ENCODE data around the gene DLAT. TPM values are rescaled to one million over a fixed set of nuclear protein-coding genes. Genes with fewer than 3 reads are reported as not detected.

The DLAT gene
- 21.9 and 30.6 TPM in 2 replicates for total RNA-seq

GRCh38 chr11:112024773-112025678 is at the start of gene DLAT:
TSS of gene DLAT (plus strand) at chr11:112025408. CDS start at chr11:112025473, 65 bp downstream.

GRCh38 chr11:112073941-112074811 is 49.0 kb downstream of the DLAT start, which contains the start of the genes NKAPD1 and PIH1D2:
TSS of gene NKAPD1 (plus strand) at chr11:112074299. CDS start at chr11:112075575, 1,276 bp downstream.
TSS of gene PIH1D2 (minus strand) at chr11:112074017. CDS start at chr11:112073174, 843 bp downstream.

GRCh38 chr11:112086422-112087191 is 61.4 kb downstream of the DLAT start, which contains the start of the genes SDHD and TIMM8B:
TSS of gene SDHD (plus strand) at chr11:112086873. CDS start at chr11:112086908, 35 bp downstream.
TSS of gene TIMM8B (minus strand) at chr11:112086756. CDS start at chr11:112086723, 33 bp downstream.

Other genes starting within 250 kb of the DLAT start
- 14.2 and 24.9 TPM in 2 replicates for gene ALG9, start 153.8 kb upstream of the DLAT start, total RNA-seq
- gene FDXACB1, start 146.2 kb upstream of the DLAT start, total RNA-seq: 1.3 and 1.6 TPM in 2 replicates
- 4.4 and 5.0 TPM in 2 replicates for gene CFAP68, start 145.9 kb upstream of the DLAT start, total RNA-seq
- 0.81 and 1.0 TPM in 2 replicates for gene CRYAB, start 113.6 kb upstream of the DLAT start, total RNA-seq
- not detected in 2 replicates for gene HSPB2, start 112.7 kb upstream of the DLAT start, total RNA-seq
- gene C11orf52, start 106.5 kb upstream of the DLAT start, total RNA-seq: 0.16 and 0.25 TPM in 2 replicates
- 7.7 and 18.3 TPM in 2 replicates for gene DIXDC1, start 88.1 kb upstream of the DLAT start, total RNA-seq
- 0.63 and 0.97 TPM in 2 replicates for gene PIH1D2, start 48.6 kb downstream of the DLAT start, total RNA-seq
- gene NKAPD1, start 48.9 kb downstream of the DLAT start, total RNA-seq: 9.6 and 14.7 TPM in 2 replicates
- 75.5 and 81.9 TPM in 2 replicates for gene TIMM8B, start 61.3 kb downstream of the DLAT start, total RNA-seq
- 137 and 142 TPM in 2 replicates for gene SDHD, start 61.5 kb downstream of the DLAT start, total RNA-seq
- gene IL18, start 138.7 kb downstream of the DLAT start, total RNA-seq: 0.13 and 0.16 TPM in 2 replicates
- not detected in 2 replicates for gene TEX12, start 142.0 kb downstream of the DLAT start, total RNA-seq
- 0.65 and 1.9 TPM in 2 replicates for gene BCO2, start 150.1 kb downstream of the DLAT start, total RNA-seq
- gene PTS, start 201.0 kb downstream of the DLAT start, total RNA-seq: 20.7 and 32.2 TPM in 2 replicates
- gene PLET1, start 235.5 kb downstream of the DLAT start, total RNA-seq: not detected in 2 replicates